HG02642 (cell line): ENCODE data around the gene MTR.

Experiments
- ATAC-seq: cut with Tn5 transposase; IDR thresholded peaks from one replicate; pipeline ENCODE4 v1.9.1; 2021; ENCODE audit warnings: mild to moderate bottlenecking; ENCODE audit not compliant: unreplicated experiment, poor library complexity

Gene MTR

GRCh38 chr1:236942431-236942830 is 147.3 kb downstream of the MTR start:
- ATAC-seq = no peak

GRCh38 chr1:236944556-236944955 is 149.5 kb downstream of the MTR start:
- ATAC-seq = no peak

GRCh38 chr1:236945002-236945401 is 149.9 kb downstream of the MTR start:
- ATAC-seq = no peak

- ATAC-seq = no peak
Measured at GRCh38 chr1:236947794-236948193, 152.7 kb downstream of the MTR start.

GRCh38 chr1:236948381-236948780 is 153.3 kb downstream of the MTR start:
- ATAC-seq = no peak

- no peak for ATAC-seq
Measured at GRCh38 chr1:236948996-236949395, 153.9 kb downstream of the MTR start.

- no peak for ATAC-seq
Measured at GRCh38 chr1:236950365-236950764, 155.3 kb downstream of the MTR start.

GRCh38 chr1:236951672-236952071 is 156.6 kb downstream of the MTR start:
- no peak for ATAC-seq

GRCh38 chr1:236952246-236953003 is 157.3 kb downstream of the MTR start:
- ATAC-seq = no peak

- no peak for ATAC-seq
Measured at GRCh38 chr1:236953151-236953700, 158.1 kb downstream of the MTR start.
